GM19035 (cell line): ENCODE data around the gene PPFIBP2.

Experiments
- ATAC-seq: cut with Tn5 transposase; IDR thresholded peaks from one replicate; pipeline ENCODE4 v1.9.1; 2021; ENCODE audit not compliant: unreplicated experiment

PPFIBP2 gene

GRCh38 chr11:7575841-7576725 is 62.3 kb downstream of the PPFIBP2 start:
- ATAC-seq: no peak

DNA sequence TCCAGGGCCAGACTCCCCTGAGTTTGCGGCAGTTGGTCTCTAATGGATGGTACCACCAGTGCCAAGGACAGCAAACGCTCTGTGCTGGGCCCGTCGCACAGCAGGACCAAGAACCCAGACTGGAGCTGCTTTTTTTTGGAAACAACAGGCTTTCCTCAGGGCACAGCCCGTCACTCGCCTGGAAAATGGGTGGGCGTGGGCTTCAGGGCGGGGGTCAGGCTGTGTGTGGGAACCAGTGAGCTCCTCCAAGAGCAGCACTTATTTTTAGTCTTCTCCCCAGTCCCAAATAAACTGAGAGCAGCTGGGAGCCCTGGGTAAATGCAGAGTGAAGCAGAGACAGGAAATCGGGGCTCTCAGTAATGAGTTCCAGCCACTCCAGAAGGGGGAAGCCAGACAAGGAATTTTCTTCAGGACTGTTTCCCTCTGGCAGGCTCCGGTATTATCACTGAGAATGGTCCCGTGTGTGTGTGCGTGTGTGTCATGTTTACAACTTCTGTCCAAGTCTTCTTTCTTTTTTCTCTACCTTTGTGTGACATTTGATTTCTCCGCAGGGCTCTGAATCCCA is 63.0 kb downstream of the PPFIBP2 start:
- ATAC-seq: no peak

DNA sequence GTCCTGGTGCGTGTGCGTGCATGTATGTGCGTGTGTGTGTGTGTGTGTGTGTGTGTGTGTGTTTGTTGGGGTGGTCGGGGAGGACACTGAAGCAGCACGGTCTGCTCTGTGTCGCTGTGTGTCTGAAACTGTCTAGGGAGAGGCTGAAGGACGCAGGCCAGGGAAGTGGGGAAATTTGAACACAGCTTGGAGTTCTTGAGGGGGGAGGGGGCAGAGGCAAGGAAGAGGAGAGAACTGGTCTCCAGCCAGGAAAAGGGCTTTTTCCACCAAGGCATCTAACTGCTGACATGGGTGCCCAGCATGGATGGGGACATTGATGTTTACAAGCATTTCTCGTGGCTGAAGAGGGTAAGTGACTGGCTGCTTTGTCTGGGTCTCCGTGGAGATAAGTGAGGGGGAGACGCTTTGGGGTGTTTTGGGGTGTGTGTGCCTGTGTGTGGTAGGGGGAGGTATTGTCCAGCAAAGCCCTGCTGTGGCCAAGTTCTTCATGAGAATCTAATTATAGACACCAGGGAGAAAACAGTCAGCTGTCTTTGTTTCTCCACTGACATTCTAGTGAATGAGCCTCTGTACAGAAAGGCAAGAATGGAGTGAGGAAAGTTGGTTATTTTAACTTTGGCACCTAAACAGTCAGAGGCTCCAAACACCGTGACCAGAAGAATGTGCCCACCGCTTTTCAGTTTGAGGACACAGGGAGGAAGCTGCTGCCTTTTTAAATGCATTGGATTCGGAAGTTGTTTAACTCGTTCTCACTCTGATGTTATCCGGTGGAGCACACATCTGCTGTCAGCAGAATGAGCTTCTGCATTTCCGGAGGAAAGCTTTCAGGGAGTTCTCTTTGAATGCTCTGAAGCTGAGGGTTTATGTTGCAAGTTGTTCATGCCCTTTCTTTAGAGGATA is 63.7 kb downstream of the PPFIBP2 start:
- ATAC-seq: no peak

DNA sequence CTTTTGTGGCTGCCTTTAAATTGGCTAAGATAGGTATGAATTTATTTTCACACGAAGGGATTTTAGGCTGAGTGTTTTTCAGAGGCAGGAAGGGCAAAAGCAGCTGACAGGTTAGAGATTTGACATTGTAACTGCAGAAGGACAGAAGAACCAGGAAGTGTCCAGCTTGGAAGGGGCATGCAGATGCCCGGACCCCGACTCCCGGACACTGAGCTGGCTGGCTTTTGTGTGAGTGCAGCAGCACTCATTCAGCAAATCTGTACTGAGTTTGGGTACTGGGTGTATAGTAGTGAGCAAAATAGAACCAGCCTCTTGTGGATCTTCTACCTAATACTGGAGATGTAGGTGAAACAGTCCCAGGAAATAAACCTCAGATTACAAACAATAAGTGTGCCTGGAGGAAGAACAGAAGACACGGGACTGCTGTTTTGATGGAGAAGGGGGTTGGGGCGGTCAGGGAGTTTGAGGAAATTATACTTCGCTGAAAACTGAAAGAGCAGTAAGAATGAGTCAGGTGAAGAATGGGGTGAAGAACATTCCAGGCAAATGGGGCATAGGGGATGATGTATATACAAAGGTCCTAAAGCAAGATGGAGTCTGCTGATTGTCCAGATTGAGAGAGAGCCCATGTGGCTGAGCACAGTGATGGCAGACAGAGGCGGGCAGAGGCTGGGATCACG is 64.6 kb downstream of the PPFIBP2 start:
- no peak for ATAC-seq

DNA sequence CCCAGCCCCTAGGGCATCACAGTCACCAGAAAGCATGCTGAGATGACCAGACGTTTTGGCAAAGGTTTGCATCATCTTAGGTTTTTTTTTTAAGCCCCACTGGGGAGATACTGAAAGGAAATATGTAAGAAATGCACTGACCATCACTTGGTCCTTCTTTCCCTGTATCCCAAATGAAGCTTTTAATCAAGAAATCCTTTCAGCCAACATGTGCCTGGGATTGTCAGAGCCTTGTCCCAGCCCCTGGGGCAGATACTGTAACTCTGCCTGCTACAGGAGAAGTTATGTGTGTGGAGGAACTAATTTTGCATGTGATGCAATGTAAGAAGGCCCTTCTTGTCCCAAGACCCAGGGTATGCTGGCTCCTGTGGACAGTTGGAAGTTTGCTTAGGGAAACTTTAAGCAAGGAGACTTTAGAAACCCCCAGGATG is 65.6 kb downstream of the PPFIBP2 start:
- ATAC-seq: no peak

DNA sequence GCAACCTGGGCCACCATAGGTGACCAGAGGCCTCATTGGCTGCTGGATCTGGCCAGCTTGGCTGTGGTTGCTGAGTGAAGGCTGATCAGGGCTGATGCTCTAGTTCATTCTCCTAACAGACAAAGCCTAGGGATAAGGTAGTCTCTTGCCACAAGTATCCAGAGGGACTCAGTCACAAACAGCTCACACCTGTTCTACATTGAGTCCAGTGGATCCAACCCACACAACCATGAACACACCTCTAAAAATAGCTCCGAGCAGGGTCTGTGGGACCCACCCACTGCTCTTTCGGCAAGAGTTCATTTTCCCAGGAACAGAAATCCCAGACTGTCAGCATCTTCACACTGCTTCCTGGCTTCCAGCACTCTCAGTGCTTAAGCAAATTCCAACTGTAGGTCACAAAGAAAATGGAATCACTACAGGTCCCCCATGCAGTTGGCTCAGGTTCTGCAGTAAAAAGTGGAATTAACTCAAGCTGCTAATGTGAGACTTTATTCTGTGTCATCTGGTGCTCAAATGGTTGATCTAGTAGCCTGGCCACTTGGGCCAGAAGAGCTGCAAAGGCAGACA is 67.3 kb downstream of the PPFIBP2 start:
- no peak for ATAC-seq

DNA sequence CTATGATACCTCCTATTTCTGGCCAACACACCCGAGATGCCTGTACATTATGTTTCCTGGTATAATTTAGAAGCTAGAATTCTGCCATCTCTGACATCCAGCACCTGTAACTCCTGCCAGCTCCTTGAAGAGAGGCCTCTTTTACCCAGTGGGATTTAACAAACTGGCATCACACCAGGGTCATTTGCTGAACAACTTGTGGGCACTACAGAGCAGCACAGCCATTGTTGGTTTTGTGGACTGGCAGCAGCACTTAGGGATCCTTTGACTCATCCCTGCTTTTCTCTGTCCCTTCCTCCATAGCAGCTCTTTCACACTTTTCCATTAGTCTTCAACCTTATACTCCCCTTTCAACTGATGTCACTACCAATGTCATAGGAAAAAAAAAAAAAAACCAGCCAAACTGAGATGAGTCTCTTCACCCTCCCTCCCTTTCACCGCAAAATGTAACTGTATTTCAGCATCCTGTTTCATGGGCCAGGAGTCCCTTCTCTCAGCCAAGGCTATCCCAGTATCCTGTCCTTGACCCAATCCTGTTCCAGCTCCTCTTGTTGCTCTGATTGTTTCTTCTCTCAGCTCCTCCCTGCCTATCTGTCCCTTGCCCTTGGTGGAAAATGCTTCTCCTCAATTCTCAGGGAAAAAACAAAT is 68.7 kb downstream of the PPFIBP2 start:
- ATAC-seq: no peak

DNA sequence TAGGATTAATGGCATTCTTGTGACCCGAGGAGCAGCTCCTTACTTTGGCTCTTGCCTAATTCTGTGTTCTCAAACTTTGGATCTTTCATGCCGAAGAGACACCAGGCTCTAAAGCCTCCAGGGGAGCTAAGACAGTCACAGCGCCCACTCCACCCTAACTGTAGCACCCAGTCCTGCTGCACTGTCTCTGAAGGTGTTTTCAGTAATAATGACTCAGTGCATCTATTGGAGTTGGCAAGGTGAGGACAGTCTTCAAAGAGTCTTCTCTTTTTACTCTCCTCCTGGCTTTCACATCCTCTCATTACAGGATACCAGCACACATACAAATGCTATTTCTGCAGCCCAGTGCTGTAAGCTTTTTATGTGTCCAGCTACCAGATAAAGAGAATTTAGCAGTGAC is 69.4 kb downstream of the PPFIBP2 start:
- no peak for ATAC-seq

DNA sequence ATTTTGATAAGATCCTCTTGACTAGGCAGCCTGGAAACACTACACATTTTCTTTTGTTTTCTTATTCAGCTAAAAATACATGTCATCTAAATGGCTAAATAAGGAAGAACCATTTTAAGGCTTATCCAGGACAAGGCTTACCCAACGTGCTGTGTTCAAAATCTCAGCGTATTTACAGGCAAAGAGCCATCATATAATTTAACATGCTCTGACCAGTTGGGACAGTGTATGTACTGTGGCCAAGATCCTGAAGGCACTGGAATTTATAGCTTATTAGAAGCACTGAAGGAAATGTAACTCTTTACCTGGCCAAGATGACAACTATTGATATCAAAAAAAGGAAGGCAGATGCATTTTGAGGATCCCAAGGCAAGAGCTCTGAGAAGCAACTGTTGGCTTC is 71.1 kb downstream of the PPFIBP2 start:
- no peak for ATAC-seq

DNA sequence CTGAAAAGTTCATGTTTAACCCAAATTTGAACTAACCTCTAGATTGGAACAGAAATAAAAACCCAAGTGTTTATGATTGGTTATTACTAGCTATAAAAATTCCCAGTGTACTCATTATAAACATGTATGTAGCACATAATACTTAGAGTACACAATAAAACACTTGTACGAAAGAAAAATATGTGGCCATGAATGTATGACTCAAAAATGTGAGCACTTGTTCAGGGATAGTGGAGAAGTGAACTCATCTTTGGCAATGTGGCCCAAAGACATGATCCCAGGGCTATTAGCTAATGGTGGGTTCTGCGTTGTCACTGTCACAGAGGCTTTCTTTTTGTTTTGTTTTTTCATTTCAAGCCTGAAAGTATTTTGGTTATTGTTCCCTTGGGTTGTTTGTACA is 72.0 kb downstream of the PPFIBP2 start:
- ATAC-seq: no peak

DNA sequence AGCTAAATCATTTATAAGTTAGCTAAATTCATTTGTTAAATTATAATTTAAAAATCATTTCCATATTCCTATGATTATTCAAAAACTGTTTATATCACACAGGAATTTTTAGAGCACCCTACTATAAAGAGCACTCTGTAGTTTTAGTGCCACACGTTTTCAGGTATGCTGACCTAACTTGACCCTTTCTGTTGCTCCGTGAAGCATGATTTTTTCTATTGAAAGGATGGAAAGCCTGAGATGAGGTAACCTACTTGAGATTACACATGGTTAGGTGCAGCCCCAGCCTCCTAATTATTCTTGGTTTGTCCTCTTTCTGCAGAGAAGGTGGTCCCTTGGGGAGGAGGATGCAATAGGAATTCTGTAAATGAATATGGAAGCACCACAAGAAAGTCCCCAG is 72.6 kb downstream of the PPFIBP2 start:
- ATAC-seq: no peak

DNA sequence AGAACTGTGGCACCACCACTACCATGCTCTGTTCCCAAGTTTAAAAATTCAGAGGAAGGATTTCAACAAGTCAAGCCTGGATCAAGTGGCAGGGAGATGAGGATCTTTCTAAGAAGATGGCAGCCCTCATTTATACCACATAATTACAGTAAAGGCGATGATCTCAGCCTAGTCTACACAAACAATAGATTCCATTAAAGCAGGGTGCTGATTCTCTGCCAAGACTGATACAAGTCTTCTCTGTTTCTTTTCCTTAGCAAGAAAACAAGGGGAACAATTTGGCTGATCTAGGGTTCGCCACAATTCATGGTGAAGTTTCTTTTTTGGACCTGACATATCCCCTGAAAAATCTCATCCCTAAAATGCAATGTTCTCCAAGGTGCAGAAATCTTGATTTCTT is 73.9 kb downstream of the PPFIBP2 start:
- no peak for ATAC-seq

- ATAC-seq: no peak
Measured at GRCh38 chr11:7589861-7590260, 76.1 kb downstream of the PPFIBP2 start.

DNA sequence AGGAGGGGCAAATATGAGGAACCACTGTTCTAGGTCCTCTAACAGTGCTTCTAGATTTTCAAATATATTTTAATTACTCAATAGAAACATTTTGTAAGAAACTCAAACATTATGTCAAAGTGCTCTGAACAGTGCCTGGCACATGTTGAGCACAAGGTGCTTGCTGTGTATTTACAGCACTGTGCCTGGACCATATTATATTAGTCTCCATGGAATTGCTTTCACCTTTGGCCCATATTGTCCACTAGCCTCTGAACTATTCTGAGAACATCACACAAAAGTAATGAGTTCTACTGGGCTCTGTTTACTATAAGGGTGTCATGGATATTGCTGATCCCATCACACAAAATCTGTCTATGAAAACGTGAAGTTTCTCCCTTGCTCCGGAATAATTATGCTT is 76.7 kb downstream of the PPFIBP2 start:
- ATAC-seq: no peak

DNA sequence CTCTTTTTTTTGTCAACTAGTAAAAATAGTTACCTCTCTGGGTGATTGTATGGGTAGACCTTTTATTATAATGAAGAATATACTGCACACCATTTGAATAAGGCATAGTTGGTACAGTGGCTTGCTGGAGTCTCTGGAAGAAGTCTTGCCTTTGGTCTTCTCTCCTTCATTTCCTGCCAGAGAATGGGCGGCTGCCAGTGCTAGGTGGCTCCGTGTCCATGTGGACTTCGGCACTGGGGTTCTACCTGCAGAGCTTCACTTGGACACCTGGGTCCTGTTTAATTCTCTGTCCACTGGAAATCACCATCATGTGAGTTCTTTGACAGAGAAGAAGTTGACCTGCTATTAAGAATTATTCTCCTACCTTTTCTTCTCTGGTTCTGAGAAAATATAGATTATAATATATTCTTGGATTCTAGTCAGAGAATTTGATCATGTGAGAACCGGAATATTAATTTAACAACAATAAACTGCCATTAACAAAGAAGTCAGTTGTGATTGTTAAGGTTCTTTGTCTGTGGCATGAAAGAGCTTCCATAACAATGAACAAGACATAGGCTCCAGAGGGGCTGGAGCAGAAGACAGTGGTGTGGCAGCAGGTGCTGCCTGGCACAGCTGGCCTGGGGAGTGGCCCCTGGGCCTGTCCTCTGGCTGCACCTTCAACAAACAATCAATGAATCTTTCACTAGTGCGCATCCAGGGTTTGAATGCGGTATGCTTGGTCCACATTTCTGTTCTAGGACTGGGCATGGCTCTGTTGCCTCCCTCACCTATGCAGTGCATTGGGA is 77.5 kb downstream of the PPFIBP2 start:
- no peak for ATAC-seq

DNA sequence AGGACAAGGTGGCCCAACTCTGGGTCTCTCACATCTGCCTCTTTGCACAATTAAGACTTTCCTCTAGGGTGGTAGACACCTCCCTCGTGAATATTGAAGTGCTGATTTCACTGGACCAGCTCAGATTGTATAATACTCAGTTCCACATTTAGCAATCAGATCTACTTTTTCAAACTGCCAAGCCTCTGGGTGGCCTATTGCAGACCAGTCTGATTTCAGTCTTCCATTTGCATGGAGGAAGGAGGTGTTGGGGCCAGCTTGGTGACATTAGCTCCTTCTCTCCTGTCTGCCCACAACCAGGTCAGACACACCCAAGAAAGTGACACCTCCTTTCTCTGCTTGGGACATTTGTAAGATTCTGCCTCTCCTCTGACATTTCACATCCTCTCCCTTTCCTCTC is 78.2 kb downstream of the PPFIBP2 start:
- ATAC-seq: no peak

GRCh38 chr11:7592711-7593110 is 78.9 kb downstream of the PPFIBP2 start:
- no peak for ATAC-seq

DNA sequence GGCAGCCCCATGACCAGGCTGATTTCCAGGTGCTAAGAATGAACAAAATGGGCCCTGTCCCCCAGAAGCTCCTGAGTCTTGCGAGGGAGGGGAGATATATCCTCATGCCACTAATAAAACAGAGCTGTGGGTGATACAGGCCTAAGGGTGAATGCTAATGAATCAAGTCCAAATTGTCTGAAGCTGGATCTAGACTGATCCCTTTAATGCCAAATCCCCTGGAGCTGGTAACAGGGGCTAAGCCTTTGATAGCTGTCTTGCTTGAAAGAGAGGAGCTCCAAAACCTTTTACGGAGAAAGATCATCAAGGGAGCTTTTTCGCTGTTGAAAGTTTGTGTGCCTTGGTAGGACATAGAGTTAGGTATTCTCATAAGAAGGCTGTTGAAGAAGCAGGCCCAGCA is 79.7 kb downstream of the PPFIBP2 start:
- ATAC-seq: no peak

- no peak for ATAC-seq
Measured at GRCh38 chr11:7595016-7595866, 81.4 kb downstream of the PPFIBP2 start.
